Glomerular endothelial cell (primary cell): Measurements from ENCODE around the gene CST1. TPM values are rescaled to one million over a fixed set of nuclear protein-coding genes. Genes with fewer than 3 reads are reported as not detected.
"Not testable (repeated sequence)": the region's sequence is repeated elsewhere in the genome, so short reads cannot be mapped to it uniquely, and the experiment has no call there.

ENCODE experiments used
- DNase-seq: peaks from one replicate; pipeline ENCODE4 v3.0.0-alpha.2; 2011; ENCODE audit warnings: low read depth, low spot score; ENCODE audit errors: extremely low read depth
- total RNA-seq: library from RNA; depleted of rRNA; stranded (reverse); fragments of >200 nt; gene quantifications from 2 replicates; pipeline ENCODE4 v1.2.3, GENCODE V29; 2015

Gene CST1
- total RNA-seq, result 18.0 and 24.5 TPM in 2 replicates

GRCh38 chr20:23750786-23751185, at the start of gene CST1:
Gene CST1, minus strand, starts transcription at chr20:23750935. Its CDS starts 69 bp downstream, at chr20:23750866.
- DNase-seq, result not testable (repeated sequence)

GRCh38 chr20:23799216-23799847, 48.6 kb upstream of the CST1 start:
- not testable (repeated sequence) for DNase-seq

- DNase-seq, result no peak
Measured at GRCh38 chr20:23795526-23795925, 44.8 kb upstream of the CST1 start.

- no peak for DNase-seq
Measured at GRCh38 chr20:23794841-23795240, 44.1 kb upstream of the CST1 start.

GRCh38 chr20:23794065-23794464, 43.3 kb upstream of the CST1 start:
- no peak for DNase-seq

- no peak for DNase-seq
Measured at GRCh38 chr20:23783447-23783846, 32.7 kb upstream of the CST1 start.

- no peak for DNase-seq
Measured at GRCh38 chr20:23782366-23782983, 31.7 kb upstream of the CST1 start.

GRCh38 chr20:23778676-23779075, 27.9 kb upstream of the CST1 start:
- DNase-seq, result not testable (repeated sequence)

GRCh38 chr20:23777380-23777779, 26.6 kb upstream of the CST1 start:
- DNase-seq, result not testable (repeated sequence)

- no peak for DNase-seq
Measured at GRCh38 chr20:23776067-23776771, 25.5 kb upstream of the CST1 start.

- no peak for DNase-seq
Measured at GRCh38 chr20:23774081-23774480, 23.3 kb upstream of the CST1 start.

- no peak for DNase-seq
Measured at GRCh38 chr20:23773579-23773978, 22.8 kb upstream of the CST1 start.

- DNase-seq, result no peak
Measured at GRCh38 chr20:23773127-23773526, 22.4 kb upstream of the CST1 start.

GRCh38 chr20:23772074-23772473, 21.3 kb upstream of the CST1 start:
- DNase-seq, result no peak

GRCh38 chr20:23770384-23770783, 19.6 kb upstream of the CST1 start:
- DNase-seq, result no peak

- DNase-seq, result not testable (repeated sequence)
Measured at GRCh38 chr20:23768520-23768919, 17.8 kb upstream of the CST1 start.

- no peak for DNase-seq
Measured at GRCh38 chr20:23766531-23766930, 15.8 kb upstream of the CST1 start.

GRCh38 chr20:23765578-23765977, 14.8 kb upstream of the CST1 start:
- no peak for DNase-seq

- DNase-seq, result not testable (repeated sequence)
Measured at GRCh38 chr20:23764630-23765029, 13.9 kb upstream of the CST1 start.

GRCh38 chr20:23763345-23763744, 12.6 kb upstream of the CST1 start:
- no peak for DNase-seq

- DNase-seq, result no peak
Measured at GRCh38 chr20:23759306-23759940, 8.7 kb upstream of the CST1 start.
